HFFc6 (cell line): ENCODE results near the gene PEMT. TPM values are rescaled to one million over a fixed set of nuclear protein-coding genes. Genes with fewer than 3 reads are reported as not detected.
"Not testable (repeated sequence)": the region's sequence is repeated elsewhere in the genome, so short reads cannot be mapped to it uniquely, and the experiment has no call there.

Experiments
- DNase-seq: peaks from one replicate; pipeline ENCODE4 v3.0.0-alpha.2; 2018
- H3K27ac Mint-ChIP-seq: 2 replicates; pipeline ENCODE4 v1.8.0; 2020; ENCODE audit warnings: mild to moderate bottlenecking, mixed read lengths
- H3K27me3 Mint-ChIP-seq: 2 replicates; pipeline ENCODE4 v1.8.0; 2021; ENCODE audit warnings: mild to moderate bottlenecking, moderate library complexity, mixed read lengths; ENCODE audit not compliant: insufficient read depth
- H3K36me3 Mint-ChIP-seq: 2 replicates; pipeline ENCODE4 v1.8.0; 2021; ENCODE audit warnings: low read depth, mixed read lengths
- H3K4me1 Mint-ChIP-seq: 2 replicates; pipeline ENCODE4 v1.8.0; 2020; ENCODE audit warnings: low read depth, mixed read lengths
- H3K4me3 Mint-ChIP-seq: 2 replicates; pipeline ENCODE4 v1.8.0; 2020; ENCODE audit warnings: mild to moderate bottlenecking, moderate library complexity, mixed read lengths
- H3K9me3 Mint-ChIP-seq: 2 replicates; pipeline ENCODE4 v1.8.0; 2020; ENCODE audit warnings: mild to moderate bottlenecking, mixed read lengths
- total RNA-seq, 6 experiments: library from RNA; stranded (reverse); fragmentation: NEBNext Ultra II Directional; extraction: Animal tissue kit (Norgen Biotek cat#: 25700); gene quantifications; 2 replicates in 1 of 6; 3 replicates in 5 of 6; pipeline ENCODE4 v1.2.3, GENCODE V29; 2021
- TF ChIP-seq, protein P1 (sequence below): fragments of 200-600 bp; sonication (generic); IDR thresholded peaks from 2 replicates; pipeline ENCODE4 v1.5.0; 2021; ENCODE audit warnings: antibody characterized with exemption, mild to moderate bottlenecking

The PEMT gene
- total RNA-seq, 6 experiments from 2014 or later: 33.0 to 49.2 (median 44.0) TPM

DNA sequence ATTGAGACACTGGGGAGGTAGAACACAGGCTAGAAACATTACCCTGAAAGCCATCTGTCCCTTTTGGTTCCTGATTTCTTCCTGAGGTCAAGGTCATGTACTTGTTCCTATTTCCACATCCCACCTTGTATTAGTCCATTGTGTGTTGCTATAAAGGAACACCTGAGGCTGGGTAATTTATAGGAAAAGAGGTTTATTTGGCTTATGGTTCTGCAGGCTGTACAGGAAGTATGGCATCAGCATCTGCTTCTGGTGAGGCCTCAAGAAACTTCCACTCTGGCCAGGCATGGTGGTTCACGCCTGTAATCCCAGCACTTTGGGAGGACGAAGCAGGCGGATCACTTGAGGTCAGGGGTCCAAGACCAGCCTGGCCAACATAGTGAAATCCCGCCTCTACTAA, 122.2 kb downstream of the PEMT start:
- peaks cover 54% of the 10 kb centered on the region for H3K27me3 Mint-ChIP-seq

GRCh38 chr17:17468217-17469010, 123.1 kb downstream of the PEMT start:
- Mint-ChIP-seq H3K27me3 (peaks cover 56% of the 10 kb centered on the region), H3K9me3 (no peaks in the 10 kb centered on the region), H3K36me3 (no peaks in the 10 kb centered on the region), H3K4me3 (no peak overlapping the region), H3K4me1 (peaks cover 9% of the 10 kb centered on the region), H3K27ac (no peak overlapping the region)
- TF ChIP-seq, protein P1, sequence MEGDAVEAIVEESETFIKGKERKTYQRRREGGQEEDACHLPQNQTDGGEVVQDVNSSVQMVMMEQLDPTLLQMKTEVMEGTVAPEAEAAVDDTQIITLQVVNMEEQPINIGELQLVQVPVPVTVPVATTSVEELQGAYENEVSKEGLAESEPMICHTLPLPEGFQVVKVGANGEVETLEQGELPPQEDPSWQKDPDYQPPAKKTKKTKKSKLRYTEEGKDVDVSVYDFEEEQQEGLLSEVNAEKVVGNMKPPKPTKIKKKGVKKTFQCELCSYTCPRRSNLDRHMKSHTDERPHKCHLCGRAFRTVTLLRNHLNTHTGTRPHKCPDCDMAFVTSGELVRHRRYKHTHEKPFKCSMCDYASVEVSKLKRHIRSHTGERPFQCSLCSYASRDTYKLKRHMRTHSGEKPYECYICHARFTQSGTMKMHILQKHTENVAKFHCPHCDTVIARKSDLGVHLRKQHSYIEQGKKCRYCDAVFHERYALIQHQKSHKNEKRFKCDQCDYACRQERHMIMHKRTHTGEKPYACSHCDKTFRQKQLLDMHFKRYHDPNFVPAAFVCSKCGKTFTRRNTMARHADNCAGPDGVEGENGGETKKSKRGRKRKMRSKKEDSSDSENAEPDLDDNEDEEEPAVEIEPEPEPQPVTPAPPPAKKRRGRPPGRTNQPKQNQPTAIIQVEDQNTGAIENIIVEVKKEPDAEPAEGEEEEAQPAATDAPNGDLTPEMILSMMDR: no peak
- DNase-seq: no peak

More for the DNA sequence above, 122.2 kb downstream of the PEMT start:
- no peak overlapping the region for H3K27ac Mint-ChIP-seq
- H3K9me3 Mint-ChIP-seq: no peaks in the 10 kb centered on the region
- TF ChIP-seq, protein P1: no peak
- no peak overlapping the region for H3K4me3 Mint-ChIP-seq
- H3K4me1 Mint-ChIP-seq: peaks cover 9% of the 10 kb centered on the region
- no peak for DNase-seq
- H3K36me3 Mint-ChIP-seq: no peaks in the 10 kb centered on the region

- Mint-ChIP-seq H3K9me3 (no peaks in the 10 kb centered on the region), H3K27ac (no peak overlapping the region), H3K36me3 (no peaks in the 10 kb centered on the region), H3K4me1 (peaks cover 9% of the 10 kb centered on the region), H3K27me3 (peaks cover 57% of the 10 kb centered on the region), H3K4me3 (no peak overlapping the region)
- peak; percentile 24 for DNase-seq
- TF ChIP-seq, protein P1: no peak
Measured at GRCh38 chr17:17467720-17468119, 123.8 kb downstream of the PEMT start.

DNA sequence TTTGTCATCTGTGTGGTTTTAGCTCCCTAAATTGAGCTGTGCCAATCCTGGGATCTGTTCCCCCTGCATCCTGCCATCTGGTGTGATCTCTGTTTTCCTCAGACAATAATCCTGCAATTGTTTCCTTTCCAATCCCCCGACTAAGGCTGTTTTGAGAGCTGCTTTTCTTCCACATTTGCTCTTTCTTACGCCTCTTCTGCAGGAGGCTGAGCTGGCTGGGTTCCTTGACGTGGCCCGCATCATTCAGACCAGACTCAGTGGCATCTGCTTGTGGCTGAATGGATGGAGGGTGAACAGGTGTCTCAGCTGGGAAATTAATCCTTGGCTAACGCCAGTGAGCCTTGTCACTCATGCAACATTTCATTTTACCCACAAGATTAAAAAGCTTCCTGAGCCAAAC, 124.5 kb downstream of the PEMT start:
- peaks cover 56% of the 10 kb centered on the region for H3K27me3 Mint-ChIP-seq
- no peak overlapping the region for H3K4me3 Mint-ChIP-seq
- no peak overlapping the region for H3K27ac Mint-ChIP-seq
- TF ChIP-seq, protein P1: no peak
- H3K9me3 Mint-ChIP-seq: no peaks in the 10 kb centered on the region
- no peak for DNase-seq
- no peaks in the 10 kb centered on the region for H3K36me3 Mint-ChIP-seq
- peaks cover 9% of the 10 kb centered on the region for H3K4me1 Mint-ChIP-seq

DNA sequence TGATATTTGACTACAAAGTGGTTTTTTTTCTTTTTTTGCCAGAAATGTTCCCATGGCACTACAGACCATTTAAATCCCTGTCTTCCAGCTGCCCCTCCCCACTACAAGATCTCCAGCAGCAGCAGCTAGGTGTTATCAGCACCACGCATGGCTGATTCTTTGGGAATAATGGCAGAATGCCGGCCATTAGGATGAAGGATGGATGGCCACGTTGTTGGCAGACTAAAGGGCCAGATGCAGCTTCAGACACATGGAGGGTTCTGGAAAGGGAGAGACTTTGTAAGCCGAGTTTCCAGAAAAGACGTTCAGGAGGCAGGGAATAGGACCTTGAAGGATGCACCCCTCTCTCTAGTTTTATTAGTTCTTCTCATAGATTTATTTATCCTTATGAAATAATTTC, 125.0 kb downstream of the PEMT start:
- no peak overlapping the region for H3K4me3 Mint-ChIP-seq
- DNase-seq: no peak
- H3K36me3 Mint-ChIP-seq: no peaks in the 10 kb centered on the region
- H3K4me1 Mint-ChIP-seq: peaks cover 9% of the 10 kb centered on the region
- peaks cover 56% of the 10 kb centered on the region for H3K27me3 Mint-ChIP-seq
- no peaks in the 10 kb centered on the region for H3K9me3 Mint-ChIP-seq
- no peak overlapping the region for H3K27ac Mint-ChIP-seq
- TF ChIP-seq, protein P1: no peak

- H3K9me3 Mint-ChIP-seq, DNase-seq, H3K4me3 Mint-ChIP-seq, H3K27ac Mint-ChIP-seq, H3K4me1 Mint-ChIP-seq, H3K36me3 Mint-ChIP-seq: not testable (repeated sequence)
- peaks cover 49% of the 10 kb centered on the region for H3K27me3 Mint-ChIP-seq
Measured at GRCh38 chr17:17465878-17466277, 125.6 kb downstream of the PEMT start.
